ENCODE results near the gene ADRB2.

GRCh38 chr5:148810823-148811222 is 15.6 kb upstream of the ADRB2 start:
- TF ChIP-seq, protein P1, sequence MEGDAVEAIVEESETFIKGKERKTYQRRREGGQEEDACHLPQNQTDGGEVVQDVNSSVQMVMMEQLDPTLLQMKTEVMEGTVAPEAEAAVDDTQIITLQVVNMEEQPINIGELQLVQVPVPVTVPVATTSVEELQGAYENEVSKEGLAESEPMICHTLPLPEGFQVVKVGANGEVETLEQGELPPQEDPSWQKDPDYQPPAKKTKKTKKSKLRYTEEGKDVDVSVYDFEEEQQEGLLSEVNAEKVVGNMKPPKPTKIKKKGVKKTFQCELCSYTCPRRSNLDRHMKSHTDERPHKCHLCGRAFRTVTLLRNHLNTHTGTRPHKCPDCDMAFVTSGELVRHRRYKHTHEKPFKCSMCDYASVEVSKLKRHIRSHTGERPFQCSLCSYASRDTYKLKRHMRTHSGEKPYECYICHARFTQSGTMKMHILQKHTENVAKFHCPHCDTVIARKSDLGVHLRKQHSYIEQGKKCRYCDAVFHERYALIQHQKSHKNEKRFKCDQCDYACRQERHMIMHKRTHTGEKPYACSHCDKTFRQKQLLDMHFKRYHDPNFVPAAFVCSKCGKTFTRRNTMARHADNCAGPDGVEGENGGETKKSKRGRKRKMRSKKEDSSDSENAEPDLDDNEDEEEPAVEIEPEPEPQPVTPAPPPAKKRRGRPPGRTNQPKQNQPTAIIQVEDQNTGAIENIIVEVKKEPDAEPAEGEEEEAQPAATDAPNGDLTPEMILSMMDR (IDR thresholded peaks at IDR 0.05), result no peak
- no peak for TF ChIP-seq POLR2A (IDR thresholded peaks at IDR 0.05)
